CD4-positive, alpha-beta T cell treated with Interleukin-10 for 1 hour (primary cell): ENCODE measurements around the gene MAGI2.

Experiments
- DNase-seq: peaks from one replicate; pipeline ENCODE4 v3.0.0-alpha.2; 2020

MAGI2 gene

GRCh38 chr7:78099715-78100394 lies 1353.6 kb downstream of the MAGI2 start:
- no peak for DNase-seq

GRCh38 chr7:78095549-78095948 lies 1357.9 kb downstream of the MAGI2 start:
- no peak for DNase-seq

- DNase-seq: no peak
Observed at GRCh38 chr7:78092331-78092730, 1361.1 kb downstream of the MAGI2 start.

GRCh38 chr7:78090616-78091015 lies 1362.9 kb downstream of the MAGI2 start:
- no peak for DNase-seq

GRCh38 chr7:78083476-78084120 lies 1369.9 kb downstream of the MAGI2 start:
- no peak for DNase-seq

GRCh38 chr7:78082556-78082955 lies 1370.9 kb downstream of the MAGI2 start:
- DNase-seq: no peak

GRCh38 chr7:78081888-78082287 lies 1371.6 kb downstream of the MAGI2 start:
- no peak for DNase-seq

GRCh38 chr7:78081344-78081743 lies 1372.1 kb downstream of the MAGI2 start:
- no peak for DNase-seq

GRCh38 chr7:78080811-78081210 lies 1372.7 kb downstream of the MAGI2 start:
- no peak for DNase-seq

- no peak for DNase-seq
Observed at GRCh38 chr7:78080241-78080640, 1373.2 kb downstream of the MAGI2 start.

- DNase-seq: no peak
Observed at GRCh38 chr7:78074713-78075112, 1378.8 kb downstream of the MAGI2 start.

GRCh38 chr7:78073609-78074382 lies 1379.7 kb downstream of the MAGI2 start:
- DNase-seq: no peak

GRCh38 chr7:78072201-78072590 lies 1381.3 kb downstream of the MAGI2 start:
- DNase-seq: no peak

GRCh38 chr7:78071491-78072200 lies 1381.8 kb downstream of the MAGI2 start:
- DNase-seq: no peak

GRCh38 chr7:78066599-78066998 lies 1386.9 kb downstream of the MAGI2 start:
- DNase-seq: no peak

- DNase-seq: no peak
Observed at GRCh38 chr7:78063758-78064157, 1389.7 kb downstream of the MAGI2 start.

- no peak for DNase-seq
Observed at GRCh38 chr7:78062214-78062613, 1391.3 kb downstream of the MAGI2 start.

- DNase-seq: no peak
Observed at GRCh38 chr7:78057571-78057970, 1395.9 kb downstream of the MAGI2 start.

- no peak for DNase-seq
Observed at GRCh38 chr7:78055599-78055998, 1397.9 kb downstream of the MAGI2 start.

GRCh38 chr7:78055001-78055573 lies 1398.4 kb downstream of the MAGI2 start:
- no peak for DNase-seq

- DNase-seq: no peak
Observed at GRCh38 chr7:78052112-78052511, 1401.4 kb downstream of the MAGI2 start.

GRCh38 chr7:78047800-78048199 lies 1405.7 kb downstream of the MAGI2 start:
- no peak for DNase-seq

GRCh38 chr7:78043159-78043558 lies 1410.3 kb downstream of the MAGI2 start:
- no peak for DNase-seq
